ENCODE results near the gene PTPRJ. TPM values are rescaled to one million over a fixed set of nuclear protein-coding genes. Genes with fewer than 3 reads are reported as not detected.

The PTPRJ gene
- polyA plus RNA-seq, 1 donor (not counting 4 experiments of a cell fraction or from before 2014, with no cell fraction given): 0.84 TPM

DNA sequence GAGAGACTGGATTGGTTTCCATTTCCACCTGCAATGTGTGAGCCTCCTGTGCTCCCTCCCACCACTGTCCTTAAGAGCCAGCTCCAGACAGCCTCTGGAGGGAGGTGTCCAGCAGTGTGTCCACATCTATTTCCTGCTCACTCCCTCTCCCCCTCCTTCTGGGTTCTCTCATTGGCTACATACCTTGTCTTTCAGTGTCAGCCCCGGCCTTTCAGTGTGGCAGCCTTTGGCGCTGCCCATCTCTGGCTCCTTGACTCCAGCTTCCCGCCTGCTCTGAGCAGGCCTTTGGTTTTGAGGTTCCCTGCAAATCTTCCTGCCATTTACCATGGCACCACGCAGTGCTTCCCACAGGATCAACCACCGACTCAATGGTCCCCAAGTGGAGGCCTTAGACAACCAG is 19.0 kb upstream of the PTPRJ start:
- Histone ChIP-seq H3K27ac (ENCODE audit: control insufficient read depth, insufficient read depth, low read length) (no peak overlapping the region), H3K9ac (ENCODE audit: control insufficient read depth, extremely low read depth, insufficient read depth, low read length) (no peak overlapping the region), H4K20me1 (ENCODE audit: control insufficient read depth, extremely low read depth, insufficient read depth, low read length) (no peaks in the 10 kb centered on the region), H3K79me2 (ENCODE audit: control insufficient read depth, insufficient read depth, low read length) (no peaks in the 10 kb centered on the region), H3K4me2 (ENCODE audit: control insufficient read depth, extremely low read depth, insufficient read depth, low read depth, low read length) (no peak overlapping the region), H3K9me1 (ENCODE audit: control insufficient read depth, extremely low read depth, insufficient read depth, low read length) (no peaks in the 10 kb centered on the region), H3K4me1 (ENCODE audit: control insufficient read depth, extremely low read depth, insufficient read depth, low read length) (no peaks in the 10 kb centered on the region), H3K36me3 (ENCODE audit: control insufficient read depth in 2 of 2, extremely low read depth in 1 of 2, insufficient read depth in 2 of 2, low read length in 2 of 2) (no peaks in the 10 kb centered on the region), H3K4me3 (ENCODE audit: control insufficient read depth in 2 of 3, extremely low read depth in 1 of 3, insufficient read depth in 2 of 3, low read depth in 1 of 3, low read length in 3 of 3) (no peak overlapping the region), H3K9me3 (ENCODE audit: control insufficient read depth, low read depth, low read length) (no peaks in the 10 kb centered on the region), H2AFZ (ENCODE audit: control insufficient read depth, low read length) (no peak overlapping the region), H3K27me3 (ENCODE audit: control insufficient read depth, extremely low read depth, insufficient read depth, low read length) (no peaks in the 10 kb centered on the region)
- DNase-seq (ENCODE audit: low read depth, low spot score) (no peak), FAIRE-seq (no peak)
- no peak for TF ChIP-seq EZH2 (IDR thresholded peaks at IDR 0.05; ENCODE audit: low read length)
- TF ChIP-seq, protein P1, sequence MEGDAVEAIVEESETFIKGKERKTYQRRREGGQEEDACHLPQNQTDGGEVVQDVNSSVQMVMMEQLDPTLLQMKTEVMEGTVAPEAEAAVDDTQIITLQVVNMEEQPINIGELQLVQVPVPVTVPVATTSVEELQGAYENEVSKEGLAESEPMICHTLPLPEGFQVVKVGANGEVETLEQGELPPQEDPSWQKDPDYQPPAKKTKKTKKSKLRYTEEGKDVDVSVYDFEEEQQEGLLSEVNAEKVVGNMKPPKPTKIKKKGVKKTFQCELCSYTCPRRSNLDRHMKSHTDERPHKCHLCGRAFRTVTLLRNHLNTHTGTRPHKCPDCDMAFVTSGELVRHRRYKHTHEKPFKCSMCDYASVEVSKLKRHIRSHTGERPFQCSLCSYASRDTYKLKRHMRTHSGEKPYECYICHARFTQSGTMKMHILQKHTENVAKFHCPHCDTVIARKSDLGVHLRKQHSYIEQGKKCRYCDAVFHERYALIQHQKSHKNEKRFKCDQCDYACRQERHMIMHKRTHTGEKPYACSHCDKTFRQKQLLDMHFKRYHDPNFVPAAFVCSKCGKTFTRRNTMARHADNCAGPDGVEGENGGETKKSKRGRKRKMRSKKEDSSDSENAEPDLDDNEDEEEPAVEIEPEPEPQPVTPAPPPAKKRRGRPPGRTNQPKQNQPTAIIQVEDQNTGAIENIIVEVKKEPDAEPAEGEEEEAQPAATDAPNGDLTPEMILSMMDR (optimal IDR thresholded peaks at IDR 0.05 in 1 of 3, IDR thresholded peaks at IDR 0.05 in 1 of 3, conservative IDR thresholded peaks at IDR 0.05 in 1 of 3; ENCODE audit: extremely low read depth in 1 of 3, insufficient read depth in 2 of 3, low read length in 3 of 3): no peak
- dilution Hi-C loops (cut with MboI; ENCODE audit: extremely low pct_ligation_motif_present, low sequenced_read_pairs): no loop called here

DNA sequence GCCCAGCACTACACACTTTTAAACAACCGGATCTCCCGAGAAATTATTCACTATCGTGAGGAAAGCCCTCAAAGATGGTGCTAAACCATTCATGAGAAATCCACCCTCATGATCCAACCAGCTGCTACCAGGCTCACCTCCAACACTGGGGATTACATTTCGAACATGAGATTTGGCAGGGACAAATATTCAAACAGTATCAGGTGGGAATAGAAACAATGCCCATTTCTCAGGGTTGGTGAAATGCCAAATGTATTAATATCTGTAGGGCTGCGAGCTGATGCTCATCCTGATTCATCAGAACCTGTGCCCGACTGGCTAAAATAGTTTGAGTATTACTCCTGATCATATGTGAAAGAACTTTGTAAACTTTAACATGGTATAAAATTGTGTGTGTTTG is 15.8 kb upstream of the PTPRJ start:
- Histone ChIP-seq H3K9me1 (ENCODE audit: control insufficient read depth, extremely low read depth, insufficient read depth, low read length) (no peaks in the 10 kb centered on the region), H2AFZ (ENCODE audit: control insufficient read depth, low read length) (no peak overlapping the region), H3K4me1 (ENCODE audit: control insufficient read depth, extremely low read depth, insufficient read depth, low read length) (no peaks in the 10 kb centered on the region), H4K20me1 (ENCODE audit: control insufficient read depth, extremely low read depth, insufficient read depth, low read length) (no peaks in the 10 kb centered on the region), H3K36me3 (ENCODE audit: control insufficient read depth in 2 of 2, extremely low read depth in 1 of 2, insufficient read depth in 2 of 2, low read length in 2 of 2) (no peaks in the 10 kb centered on the region), H3K4me2 (ENCODE audit: control insufficient read depth, extremely low read depth, insufficient read depth, low read depth, low read length) (no peak overlapping the region), H3K9me3 (ENCODE audit: control insufficient read depth, low read depth, low read length) (no peaks in the 10 kb centered on the region), H3K9ac (ENCODE audit: control insufficient read depth, extremely low read depth, insufficient read depth, low read length) (no peak overlapping the region), H3K27me3 (ENCODE audit: control insufficient read depth, extremely low read depth, insufficient read depth, low read length) (no peaks in the 10 kb centered on the region), H3K4me3 (ENCODE audit: control insufficient read depth in 2 of 3, extremely low read depth in 1 of 3, insufficient read depth in 2 of 3, low read depth in 1 of 3, low read length in 3 of 3) (no peak overlapping the region), H3K79me2 (ENCODE audit: control insufficient read depth, insufficient read depth, low read length) (no peaks in the 10 kb centered on the region), H3K27ac (ENCODE audit: control insufficient read depth, insufficient read depth, low read length) (no peak overlapping the region)
- no peak for FAIRE-seq
- TF ChIP-seq EZH2 (IDR thresholded peaks at IDR 0.05; ENCODE audit: low read length): no peak
- TF ChIP-seq, protein P1 (optimal IDR thresholded peaks at IDR 0.05 in 1 of 3, IDR thresholded peaks at IDR 0.05 in 1 of 3, conservative IDR thresholded peaks at IDR 0.05 in 1 of 3; ENCODE audit: extremely low read depth in 1 of 3, insufficient read depth in 2 of 3, low read length in 3 of 3): no peak
- DNase-seq (ENCODE audit: low read depth, low spot score): no peak
- dilution Hi-C loops (cut with MboI; ENCODE audit: extremely low pct_ligation_motif_present, low sequenced_read_pairs): no loop called here
